H9 (cell line): ENCODE data around the gene ITIH6. TPM values are rescaled to one million over a fixed set of nuclear protein-coding genes. Genes with fewer than 3 reads are reported as not detected.

Experiments used
- DNase-seq: peaks from one replicate; pipeline ENCODE4 v3.0.0-alpha.2; 2017
- H2AFZ ChIP-seq: one replicate; pipeline ENCODE4 v1.6.1; 2013; ENCODE audit warnings: mild to moderate bottlenecking, low read length, control low read depth, moderate library complexity
- H2AK5ac ChIP-seq: 2 replicates; pipeline ENCODE4 v1.6.1; 2013; ENCODE audit warnings: low read length, control low read depth, mixed read lengths; ENCODE audit not compliant: insufficient read length
- H2BK120ac ChIP-seq: one replicate; pipeline ENCODE4 v1.6.1; 2013; ENCODE audit warnings: low read depth, mild to moderate bottlenecking, low read length, control low read depth, inconsistent platforms; ENCODE audit not compliant: poor library complexity, severe bottlenecking
- H2BK12ac ChIP-seq: 2 replicates; pipeline ENCODE4 v1.6.1; 2013; ENCODE audit warnings: low read length, control low read depth, mixed read lengths, low read depth; ENCODE audit not compliant: insufficient read length
- H2BK15ac ChIP-seq: 2 replicates; pipeline ENCODE4 v1.6.1; 2013; ENCODE audit warnings: low read depth, low read length, control low read depth
- H2BK20ac ChIP-seq: one replicate; pipeline ENCODE4 v1.6.1; 2013; ENCODE audit warnings: low read depth, mild to moderate bottlenecking, low read length, control low read depth, inconsistent platforms; ENCODE audit not compliant: poor library complexity, severe bottlenecking
- H2BK5ac ChIP-seq: 2 replicates; pipeline ENCODE4 v1.6.1; 2013; ENCODE audit warnings: low read length, control low read depth, mixed read lengths; ENCODE audit not compliant: insufficient read length
- H3K14ac ChIP-seq: 2 replicates; pipeline ENCODE4 v1.6.1; 2013; ENCODE audit warnings: low read length, control low read depth; ENCODE audit not compliant: insufficient read depth
- H3K18ac ChIP-seq: 2 replicates; pipeline ENCODE4 v1.6.1; 2013; ENCODE audit warnings: low read depth, mild to moderate bottlenecking, mixed read lengths, low read length, control low read depth; ENCODE audit not compliant: insufficient read length
- H3K23ac ChIP-seq: 2 replicates; pipeline ENCODE4 v1.6.1; 2013; ENCODE audit warnings: low read length, control low read depth, mixed read lengths, low read depth; ENCODE audit not compliant: insufficient read length
- H3K23me2 ChIP-seq: 2 replicates; pipeline ENCODE4 v1.6.1; 2013; ENCODE audit warnings: low read depth, mild to moderate bottlenecking, mixed read lengths, low read length, control low read depth; ENCODE audit not compliant: insufficient read length, poor library complexity, severe bottlenecking
- H3K27ac ChIP-seq: 2 replicates; pipeline ENCODE4 v1.5.1; 2013; ENCODE audit warnings: low read length, control low read depth, mixed read lengths, low read depth; ENCODE audit not compliant: insufficient read length
- H3K27me3 ChIP-seq: 2 replicates; pipeline ENCODE4 v1.6.1; 2013; ENCODE audit warnings: low read length, control low read depth, inconsistent platforms; ENCODE audit not compliant: insufficient read depth
- H3K4ac ChIP-seq: 2 replicates; pipeline ENCODE4 v1.6.1; 2013; ENCODE audit warnings: low read depth, mild to moderate bottlenecking, control low read depth, inconsistent platforms, low read length, moderate library complexity
- H3K4me1 ChIP-seq: 2 replicates; pipeline ENCODE4 v1.6.1; 2013; ENCODE audit warnings: low read length, control low read depth, inconsistent platforms; ENCODE audit not compliant: insufficient read depth
- H3K4me2 ChIP-seq: 2 replicates; pipeline ENCODE4 v1.6.1; 2013; ENCODE audit warnings: low read length, control low read depth, mixed read lengths; ENCODE audit not compliant: insufficient read length, insufficient read depth
- H3K56ac ChIP-seq: 2 replicates; pipeline ENCODE4 v1.6.1; 2013; ENCODE audit warnings: low read depth, mild to moderate bottlenecking, mixed read lengths, low read length, control low read depth; ENCODE audit not compliant: insufficient read length
- H3K79me1 ChIP-seq: 2 replicates; pipeline ENCODE4 v1.6.1; 2013; ENCODE audit warnings: low read depth, mild to moderate bottlenecking, moderate library complexity, low read length, control low read depth, inconsistent platforms; ENCODE audit not compliant: insufficient read depth, poor library complexity, severe bottlenecking
- H3K79me2 ChIP-seq: 2 replicates; pipeline ENCODE4 v1.6.1; 2013; ENCODE audit warnings: low read length, control low read depth, inconsistent platforms; ENCODE audit not compliant: insufficient read depth
- H3K9ac ChIP-seq: 2 replicates; pipeline ENCODE4 v1.6.1; 2013; ENCODE audit warnings: low read length, control low read depth, mixed read lengths; ENCODE audit not compliant: insufficient read length; ENCODE audit errors: extremely low read depth
- H3K9me3 ChIP-seq: one replicate; pipeline ENCODE4 v1.6.1; 2013; ENCODE audit warnings: low read depth, low read length, inconsistent platforms; ENCODE audit not compliant: control insufficient read depth
- H3T11ph ChIP-seq: one replicate; pipeline ENCODE4 v1.6.1; 2013; ENCODE audit warnings: mild to moderate bottlenecking, low read length, control low read depth, inconsistent platforms
- H4K20me1 ChIP-seq: one replicate; pipeline ENCODE4 v1.6.1; 2013; ENCODE audit not compliant: control insufficient read depth, insufficient read length, insufficient read depth
- H4K5ac ChIP-seq: 2 replicates; pipeline ENCODE4 v1.6.1; 2013; ENCODE audit warnings: low read depth, mild to moderate bottlenecking, mixed read lengths, low read length, control low read depth; ENCODE audit not compliant: insufficient read length
- H4K8ac ChIP-seq: replicated peaks from 2 replicates; pipeline ENCODE4 v1.6.1; 2013; ENCODE audit warnings: low read length, control low read depth, mixed read lengths, low read depth; ENCODE audit not compliant: insufficient read length
- H4K91ac ChIP-seq: 2 replicates; pipeline ENCODE4 v1.6.1; 2013; ENCODE audit warnings: low read depth, mild to moderate bottlenecking, moderate library complexity, mixed read lengths, low read length, control low read depth; ENCODE audit not compliant: insufficient read length
- H3K27ac Mint-ChIP-seq, 3 experiments: 2 replicates in 2 of 3; 3 replicates in 1 of 3; pipeline ENCODE4 v1.8.0; 2020 to 2021; ENCODE audit warnings: mixed read lengths in 3 of 3, mild to moderate bottlenecking in 1 of 3, moderate library complexity in 1 of 3
- H3K27me3 Mint-ChIP-seq: 2 replicates; pipeline ENCODE4 v1.8.0; 2021; ENCODE audit warnings: low read depth, mild to moderate bottlenecking, moderate library complexity, mixed read lengths
- H3K36me3 Mint-ChIP-seq, 3 experiments: 2 replicates in 2 of 3; 3 replicates in 1 of 3; pipeline ENCODE4 v1.8.0; 2020 to 2021; ENCODE audit warnings: low read depth in 3 of 3, mixed read lengths in 3 of 3; ENCODE audit not compliant: insufficient read depth in 1 of 3
- H3K4me1 Mint-ChIP-seq, 2 experiments: 2 replicates each; pipeline ENCODE4 v1.8.0; 2020; ENCODE audit warnings: mixed read lengths in 2 of 2
- H3K4me3 Mint-ChIP-seq, 2 experiments: 2 replicates in 1 of 2; 3 replicates in 1 of 2; pipeline ENCODE4 v1.8.0; 2020 to 2021; ENCODE audit warnings: mild to moderate bottlenecking in 2 of 2, mixed read lengths in 2 of 2, moderate library complexity in 1 of 2
- H3K9me3 Mint-ChIP-seq, 2 experiments: 2 replicates in 1 of 2; 3 replicates in 1 of 2; pipeline ENCODE4 v1.8.0; 2020; ENCODE audit warnings: mild to moderate bottlenecking in 2 of 2, mixed read lengths in 2 of 2, moderate library complexity in 1 of 2
- CTCF ChIP-seq: fragments of 200-600 bp; sonication (generic); conservative IDR thresholded peaks from 3 replicates; pipeline ENCODE4 v1.8.0; 2021; ENCODE audit warnings: antibody characterized with exemption, mild to moderate bottlenecking
- WGBS: extraction: QIAGEN DNeasy Blood & Tissue Kit; methylation state at CpG from one replicate; pipeline ENCODE4 v1.1.7; 2013; ENCODE audit warnings: missing lambda C conversion rate, low lambda C conversion rate, mixed read lengths; ENCODE audit not compliant: insufficient read length; ENCODE audit errors: extremely low coverage; 5-methylcytosine and 5-hydroxymethylcytosine counted together
- total RNA-seq: library from RNA; stranded (reverse); gene quantifications from 2 replicates; pipeline ENCODE4 v1.2.1, GENCODE V29; 2021

ITIH6 gene
- total RNA-seq, 1 experiment from 2014 or later: not detected

DNA sequence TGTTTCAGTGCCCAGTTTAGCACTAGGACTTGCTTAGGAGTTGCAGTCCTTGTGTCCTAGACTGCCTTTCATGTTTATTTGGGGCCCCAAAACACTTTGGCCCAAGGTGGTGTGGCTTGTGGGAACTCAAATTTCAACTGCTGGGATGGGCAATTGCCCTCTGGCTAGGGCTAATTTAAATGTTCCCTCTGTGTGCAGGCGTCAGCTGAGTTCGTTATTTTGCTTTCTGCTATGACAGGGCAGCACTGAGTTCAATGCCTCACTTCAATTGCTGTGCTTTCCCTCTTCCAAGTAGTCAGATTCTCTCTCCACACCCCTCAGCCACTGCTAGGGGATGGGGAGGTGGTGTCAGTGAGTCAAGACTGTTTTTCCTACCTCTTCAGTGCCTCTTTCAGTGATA is 51.1 kb downstream of the ITIH6 start:
- no peak overlapping the region for H2BK20ac ChIP-seq
- H3K56ac ChIP-seq: no peak overlapping the region
- no peak overlapping the region for H3K4me3 Mint-ChIP-seq
- H4K20me1 ChIP-seq: no peaks in the 10 kb centered on the region
- H4K91ac ChIP-seq: no peak overlapping the region
- DNase-seq: no peak
- no peaks in the 10 kb centered on the region for H3K79me2 ChIP-seq
- H3K4me1 ChIP-seq: no peaks in the 10 kb centered on the region
- peaks cover 0 to 3% (median 0%) of the 10 kb centered on the region in 3 experiments; a peak in 3 of 7 replicates for H3K36me3 Mint-ChIP-seq
- H2BK12ac ChIP-seq: no peak overlapping the region
- no peaks in the 10 kb centered on the region for H3K79me1 ChIP-seq
- no peak overlapping the region for H3K18ac ChIP-seq
- H3K27ac Mint-ChIP-seq: no peak overlapping the region
- H3K9me3 ChIP-seq: peaks cover 50% of the 10 kb centered on the region
- H2BK15ac ChIP-seq: no peak overlapping the region
- no peak overlapping the region for H3K4ac ChIP-seq
- H4K5ac ChIP-seq: no peak overlapping the region
- no peak overlapping the region for H2BK120ac ChIP-seq
- H3K27me3 ChIP-seq: no peaks in the 10 kb centered on the region
- no peak overlapping the region for H2AFZ ChIP-seq
- no CpG with 5 or more reads among the region's 2 CpGs for WGBS
- H4K8ac ChIP-seq: no peak overlapping the region
- H3T11ph ChIP-seq: no peak overlapping the region
- H3K27ac ChIP-seq: no peak overlapping the region
- H3K9me3 Mint-ChIP-seq: peaks cover 51 to 53% of the 10 kb centered on the region in 2 experiments
- no peak overlapping the region for H2BK5ac ChIP-seq
- no peak overlapping the region for H3K23ac ChIP-seq
- no peak overlapping the region for H3K14ac ChIP-seq
- no peak overlapping the region for H3K4me2 ChIP-seq
- TF ChIP-seq CTCF: no peak
- no peak overlapping the region for H2AK5ac ChIP-seq
- no peaks in the 10 kb centered on the region for H3K4me1 Mint-ChIP-seq
- peaks cover 3% of the 10 kb centered on the region for H3K27me3 Mint-ChIP-seq
- no peak overlapping the region for H3K9ac ChIP-seq
- no peaks in the 10 kb centered on the region for H3K23me2 ChIP-seq
